ENCODE data around the gene HK1. TPM values are rescaled to one million over a fixed set of nuclear protein-coding genes. Genes with fewer than 3 reads are reported as not detected.
"Not testable (repeated sequence)": the region's sequence is repeated elsewhere in the genome, so short reads cannot be mapped to it uniquely, and the experiment has no call there.

The HK1 gene
- total RNA-seq, 1 experiment from 2014 or later, result 140 TPM

DNA sequence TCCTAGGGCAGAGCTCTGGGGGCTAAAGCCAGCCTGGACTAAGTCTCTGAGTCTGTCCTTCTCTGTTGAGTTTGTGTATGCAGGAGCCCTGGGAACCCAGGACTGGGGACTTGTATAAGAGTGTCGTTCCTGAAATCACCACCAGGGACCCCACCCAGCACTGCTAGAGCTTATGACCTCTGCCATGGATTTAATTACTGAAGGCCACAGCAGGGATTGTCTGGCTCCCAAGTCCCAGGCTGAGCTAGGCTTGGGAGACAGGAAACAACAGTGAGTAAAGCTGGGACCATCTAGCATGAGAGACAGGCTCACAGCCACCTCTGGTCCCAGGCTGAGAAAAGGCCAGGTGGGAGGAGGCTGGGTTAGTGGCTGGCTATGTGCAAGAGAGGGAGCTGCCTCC is 171.5 kb downstream of the HK1 start:
- Histone ChIP-seq H2AFZ (no peak overlapping the region), H3K4me1 (replicated peaks; ENCODE audit: insufficient read depth) (peaks cover 88% of the 10 kb centered on the region), H3K27ac (peak overlapping the region; percentile 95), H3K79me2 (ENCODE audit: low read depth) (peaks cover 34% of the 10 kb centered on the region), H3K4me2 (peak overlapping the region; percentile 96), H3K4me3 (peak overlapping the region; percentile 81; the same call in 1 of the 2 replicates), H3K9me2 (ENCODE audit: insufficient read depth) (no peaks in the 10 kb centered on the region), H3K36me3 (ENCODE audit: low read depth) (no peaks in the 10 kb centered on the region), H3F3A (ENCODE audit: insufficient read depth, low read depth) (peaks cover 67% of the 10 kb centered on the region), H3K9me3 (ENCODE audit: insufficient read depth, low read depth) (no peaks in the 10 kb centered on the region), H3K27me3 (ENCODE audit: insufficient read depth, low read depth) (no peaks in the 10 kb centered on the region), H4K20me1 (ENCODE audit: insufficient read depth) (no peaks in the 10 kb centered on the region; the same call in 1 of the 2 replicates)
- POLR2A ChIA-PET (ENCODE audit: unreplicated experiment), result interaction anchor here (0.5 to 1.2 kb wide), 3 partner anchors 10 to 401 kb away, joined by 4 to 7 read pairs (median 5); no protein-coding TSS in a partner anchor
- BruUV-seq (replicated peaks), result no TSS peak
- peak; percentile 68 to 92 for DNase-seq
- CTCF ChIA-PET, result interaction anchor here (0.6 to 4.2 kb wide), 4 partner anchors 11 to 445 kb away, joined by 5 to 33 read pairs (median 9); no protein-coding TSS in a partner anchor
- TF ChIP-seq EZH2 (IDR thresholded peaks at IDR 0.05; ENCODE audit: low read depth), result no peak
- TF ChIP-seq, protein P1, sequence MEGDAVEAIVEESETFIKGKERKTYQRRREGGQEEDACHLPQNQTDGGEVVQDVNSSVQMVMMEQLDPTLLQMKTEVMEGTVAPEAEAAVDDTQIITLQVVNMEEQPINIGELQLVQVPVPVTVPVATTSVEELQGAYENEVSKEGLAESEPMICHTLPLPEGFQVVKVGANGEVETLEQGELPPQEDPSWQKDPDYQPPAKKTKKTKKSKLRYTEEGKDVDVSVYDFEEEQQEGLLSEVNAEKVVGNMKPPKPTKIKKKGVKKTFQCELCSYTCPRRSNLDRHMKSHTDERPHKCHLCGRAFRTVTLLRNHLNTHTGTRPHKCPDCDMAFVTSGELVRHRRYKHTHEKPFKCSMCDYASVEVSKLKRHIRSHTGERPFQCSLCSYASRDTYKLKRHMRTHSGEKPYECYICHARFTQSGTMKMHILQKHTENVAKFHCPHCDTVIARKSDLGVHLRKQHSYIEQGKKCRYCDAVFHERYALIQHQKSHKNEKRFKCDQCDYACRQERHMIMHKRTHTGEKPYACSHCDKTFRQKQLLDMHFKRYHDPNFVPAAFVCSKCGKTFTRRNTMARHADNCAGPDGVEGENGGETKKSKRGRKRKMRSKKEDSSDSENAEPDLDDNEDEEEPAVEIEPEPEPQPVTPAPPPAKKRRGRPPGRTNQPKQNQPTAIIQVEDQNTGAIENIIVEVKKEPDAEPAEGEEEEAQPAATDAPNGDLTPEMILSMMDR (conservative IDR thresholded peaks at IDR 0.05), result peak; percentile 87
- intact Hi-C loops (cut with micrococcal nuclease; ENCODE audit: unreplicated experiment), result loop anchor here (1.0 to 2.0 kb wide), 3 partner anchors 8 to 41 kb away; no protein-coding TSS in a partner anchor

DNA sequence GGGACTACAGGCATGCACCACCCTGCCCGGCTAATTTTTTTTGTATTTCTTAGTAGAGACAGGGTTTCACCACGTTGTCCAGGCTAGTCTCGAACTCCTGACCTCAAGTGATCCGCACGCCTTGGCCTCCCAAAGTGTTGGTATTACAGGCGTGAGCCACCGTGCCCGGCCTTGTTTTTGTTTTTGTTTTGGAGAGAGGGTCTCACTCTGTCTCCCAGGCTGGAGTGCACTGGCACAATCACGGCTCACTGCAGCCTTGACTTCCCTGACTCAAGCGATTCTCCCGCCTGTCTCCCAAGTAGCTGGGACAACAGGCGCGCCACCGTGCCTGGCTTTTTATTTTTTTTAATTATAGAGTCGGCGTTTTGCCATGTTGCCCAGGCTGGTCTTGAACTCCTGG is 172.1 kb downstream of the HK1 start:
- peak overlapping the region; percentile 81; the same call in 1 of the 2 replicates for H3K4me3 ChIP-seq
- not testable (repeated sequence) for H3K36me3 ChIP-seq (ENCODE audit: low read depth); H3K27me3 ChIP-seq (ENCODE audit: insufficient read depth, low read depth); H2AFZ ChIP-seq; H3K9me3 ChIP-seq (ENCODE audit: insufficient read depth, low read depth); H4K20me1 ChIP-seq (ENCODE audit: insufficient read depth); DNase-seq; H3K9me2 ChIP-seq (ENCODE audit: insufficient read depth); BruUV-seq (replicated peaks)
- H3K79me2 ChIP-seq (ENCODE audit: low read depth), result peaks cover 40% of the 10 kb centered on the region
- POLR2A ChIA-PET (ENCODE audit: unreplicated experiment), result interaction anchor here (0.5 to 1.2 kb wide), 5 partner anchors 11 to 1565 kb away, joined by 4 to 5 read pairs (median 5); no protein-coding TSS in a partner anchor
- H3K27ac ChIP-seq, result peak overlapping the region; percentile 95
- H3K4me2 ChIP-seq, result peak overlapping the region; percentile 96
- intact Hi-C loops (cut with micrococcal nuclease; ENCODE audit: unreplicated experiment), result loop anchor here (1.0 to 2.0 kb wide), 2 partner anchors 8 to 24 kb away; no protein-coding TSS in a partner anchor
- H3K4me1 ChIP-seq (replicated peaks; ENCODE audit: insufficient read depth), result peaks cover 87% of the 10 kb centered on the region
- CTCF ChIA-PET, result interaction anchor here (0.6 to 4.2 kb wide), 8 partner anchors 12 to 185 kb away, joined by 3 to 33 read pairs (median 4); no protein-coding TSS in a partner anchor
- peaks cover 65% of the 10 kb centered on the region for H3F3A ChIP-seq (ENCODE audit: insufficient read depth, low read depth)

DNA sequence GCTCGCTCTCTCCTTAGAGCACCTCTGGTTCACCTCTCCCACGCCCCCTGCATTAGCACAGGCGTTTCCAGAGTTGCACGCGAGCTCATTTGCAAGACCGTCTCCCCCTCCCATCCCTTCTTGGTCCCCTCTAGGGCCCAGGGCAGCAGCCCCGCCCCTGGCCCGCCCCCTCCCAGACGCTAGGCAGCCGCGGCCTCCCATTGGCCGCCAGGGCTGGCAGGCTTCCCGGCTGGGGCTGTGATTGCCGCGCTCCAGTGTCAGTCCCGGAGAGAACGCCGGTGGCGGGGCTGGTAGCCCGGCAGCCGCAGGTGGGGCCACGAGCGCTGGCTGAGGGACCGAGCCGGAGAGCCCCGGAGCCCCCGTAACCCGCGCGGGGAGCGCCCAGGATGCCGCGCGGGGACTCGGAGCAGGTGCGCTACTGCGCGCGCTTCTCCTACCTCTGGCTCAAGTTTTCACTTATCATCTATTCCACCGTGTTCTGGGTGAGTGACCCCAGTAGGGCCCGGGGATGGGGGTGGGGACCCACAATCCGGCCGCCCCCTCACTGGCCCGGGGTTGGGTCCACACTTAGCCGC is 173.0 kb downstream of the HK1 start, which contains the start of gene TSPAN15:
Gene TSPAN15, plus strand, starts transcription at position 257 of the 575 bp plus-strand sequence. Its CDS starts 130 bp downstream, at position 387.
- ChIA-PET POLR2A (ENCODE audit: unreplicated experiment) (interaction anchor here (0.5 to 1.0 kb wide), 7 partner anchors 12 to 1566 kb away, joined by 3 to 12 read pairs (median 5); no protein-coding TSS in a partner anchor), CTCF (interaction anchor here (0.6 to 4.2 kb wide), 8 partner anchors 13 to 178 kb away, joined by 3 to 33 read pairs (median 4); no protein-coding TSS in a partner anchor)
- H4K20me1 ChIP-seq (ENCODE audit: insufficient read depth), result no peaks in the 10 kb centered on the region; the same call in 1 of the 2 replicates
- TF ChIP-seq, protein P1 (conservative IDR thresholded peaks at IDR 0.05), result no peak
- no peak for TF ChIP-seq EZH2 (IDR thresholded peaks at IDR 0.05; ENCODE audit: low read depth)
- H3K4me2 ChIP-seq, result peak within 1 kb of the TSS; percentile 96
- intact Hi-C loops (cut with micrococcal nuclease; ENCODE audit: unreplicated experiment), result loop anchor here (1.0 to 2.0 kb wide), 2 partner anchors 13 to 24 kb away; no protein-coding TSS in a partner anchor
- DNase-seq, result peak; percentile 88 to 97
- peak within 1 kb of the TSS; percentile 95 for H3K27ac ChIP-seq
- peaks cover 59% of the 10 kb centered on the region for H3F3A ChIP-seq (ENCODE audit: insufficient read depth, low read depth)
- BruUV-seq (replicated peaks), result no TSS peak
- peak within 1 kb of the TSS; percentile 81 for H3K4me3 ChIP-seq
- H2AFZ ChIP-seq, result peak within 1 kb of the TSS; percentile 76
- H3K4me1 ChIP-seq (replicated peaks; ENCODE audit: insufficient read depth), result peaks cover 87% of the 10 kb centered on the region
- no peaks in the 10 kb centered on the region for H3K9me3 ChIP-seq (ENCODE audit: insufficient read depth, low read depth)
- H3K27me3 ChIP-seq (ENCODE audit: insufficient read depth, low read depth), result no peaks in the 10 kb centered on the region
- H3K36me3 ChIP-seq (ENCODE audit: low read depth), result peaks cover 8% of the 10 kb centered on the region
- no peaks in the 10 kb centered on the region for H3K9me2 ChIP-seq (ENCODE audit: insufficient read depth)
- H3K79me2 ChIP-seq (ENCODE audit: low read depth), result peaks cover 49% of the 10 kb centered on the region

Other genes with a start within 250 kb of the HK1 start
- 57.4 and 58.9 TPM in 2 replicates for gene SRGN, start 190.4 kb upstream of the HK1 start, total RNA-seq (2021)
- gene VPS26A, start 154.3 kb upstream of the HK1 start, total RNA-seq (2021), result 90.0 and 102 TPM in 2 replicates
- gene SUPV3L1, start 98.3 kb upstream of the HK1 start, total RNA-seq (2021), result 49.9 and 55.7 TPM in 2 replicates
- 173 and 178 TPM in 2 replicates for gene HKDC1, start 58.2 kb upstream of the HK1 start, total RNA-seq (2021)
- 0.23 TPM in 1 of 2 replicates, not detected in the other for gene TACR2, start 138.4 kb downstream of the HK1 start, total RNA-seq (2021)
- 97.0 and 108 TPM in 2 replicates for gene TSPAN15, start 173.0 kb downstream of the HK1 start, total RNA-seq (2021)